ENCODE data around the gene SAMD4B. TPM values are rescaled to one million over a fixed set of nuclear protein-coding genes. Genes with fewer than 3 reads are reported as not detected.

The SAMD4B gene
- total RNA-seq, 3 donors from 2014 or later (not counting 1 experiment from before 2014, with no cell fraction given), result 67.8 to 80.8 (median 78.9) TPM

DNA sequence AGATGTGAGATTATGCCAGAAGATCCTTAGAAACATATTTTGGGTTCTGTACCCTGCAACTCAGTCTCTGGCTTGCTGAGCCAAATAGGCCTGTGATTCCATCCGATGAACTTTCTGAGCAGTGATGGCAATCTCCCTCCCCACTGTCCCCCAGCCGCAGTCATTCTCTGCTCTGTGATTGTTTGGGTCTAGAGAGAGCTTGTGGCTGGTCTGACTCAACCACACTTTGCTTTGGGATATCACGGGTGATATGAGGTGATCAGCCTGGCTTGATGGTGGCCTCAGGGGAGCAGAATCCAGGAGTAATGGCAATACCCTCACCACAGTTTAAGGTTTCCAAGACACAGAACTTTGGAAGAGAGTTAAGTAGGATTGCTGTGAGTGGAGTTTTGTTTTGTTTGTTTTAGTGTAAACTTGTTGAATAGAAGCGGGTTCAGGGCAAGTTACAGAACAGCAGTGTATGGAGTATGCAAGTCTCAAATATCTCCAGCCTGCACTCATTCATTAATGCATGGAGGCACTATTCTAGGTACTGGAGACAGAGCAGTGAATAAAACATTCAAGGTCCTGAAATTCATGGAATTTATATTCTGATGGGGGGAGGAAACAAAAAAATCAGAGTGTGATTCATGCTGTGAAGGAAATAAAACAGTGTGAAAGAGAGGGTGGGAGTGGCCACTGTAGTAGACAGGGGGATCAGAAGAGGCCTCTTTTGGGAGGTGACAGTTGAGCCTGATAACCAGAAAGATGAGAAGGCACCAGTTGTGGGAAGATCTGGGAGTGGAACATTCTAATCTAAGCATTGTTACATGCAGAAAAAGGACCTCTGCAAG lies 5.3 kb downstream of the SAMD4B start:
- ATAC-seq, result no peak
- H3K9me3 Mint-ChIP-seq, result no peaks in the 10 kb centered on the region
- no peaks in the 10 kb centered on the region for H3K27me3 Mint-ChIP-seq (ENCODE audit: low read depth in 2 of 2)
- no peak for DNase-seq
- Histone ChIP-seq H3K27me3 (ENCODE audit: control insufficient read depth, insufficient read depth, low read length) (no peaks in the 10 kb centered on the region), H3K9me3 (ENCODE audit: control insufficient read depth, insufficient read depth, low read length) (no peaks in the 10 kb centered on the region), H3K27ac (ENCODE audit: low read length) (no peak overlapping the region), H3K4me3 (ENCODE audit: low read length) (no peak overlapping the region), H3K4me1 (ENCODE audit: control insufficient read depth, insufficient read depth, low read length) (peaks cover 13% of the 10 kb centered on the region), H3K36me3 (ENCODE audit: control insufficient read depth, insufficient read depth, low read length) (peaks cover 27% of the 10 kb centered on the region)
- WGBS (ENCODE audit: insufficient coverage), result 85% methylated on average over 4 of the region's 4 CpGs
- H3K4me1 Mint-ChIP-seq, result peaks cover 46 to 67% of the 10 kb centered on the region in 2 donors
- peak overlapping the region; percentile 0 to 15 for H3K27ac Mint-ChIP-seq
- TF ChIP-seq, protein P1, sequence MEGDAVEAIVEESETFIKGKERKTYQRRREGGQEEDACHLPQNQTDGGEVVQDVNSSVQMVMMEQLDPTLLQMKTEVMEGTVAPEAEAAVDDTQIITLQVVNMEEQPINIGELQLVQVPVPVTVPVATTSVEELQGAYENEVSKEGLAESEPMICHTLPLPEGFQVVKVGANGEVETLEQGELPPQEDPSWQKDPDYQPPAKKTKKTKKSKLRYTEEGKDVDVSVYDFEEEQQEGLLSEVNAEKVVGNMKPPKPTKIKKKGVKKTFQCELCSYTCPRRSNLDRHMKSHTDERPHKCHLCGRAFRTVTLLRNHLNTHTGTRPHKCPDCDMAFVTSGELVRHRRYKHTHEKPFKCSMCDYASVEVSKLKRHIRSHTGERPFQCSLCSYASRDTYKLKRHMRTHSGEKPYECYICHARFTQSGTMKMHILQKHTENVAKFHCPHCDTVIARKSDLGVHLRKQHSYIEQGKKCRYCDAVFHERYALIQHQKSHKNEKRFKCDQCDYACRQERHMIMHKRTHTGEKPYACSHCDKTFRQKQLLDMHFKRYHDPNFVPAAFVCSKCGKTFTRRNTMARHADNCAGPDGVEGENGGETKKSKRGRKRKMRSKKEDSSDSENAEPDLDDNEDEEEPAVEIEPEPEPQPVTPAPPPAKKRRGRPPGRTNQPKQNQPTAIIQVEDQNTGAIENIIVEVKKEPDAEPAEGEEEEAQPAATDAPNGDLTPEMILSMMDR (IDR thresholded peaks at IDR 0.05), result no peak
- H3K36me3 Mint-ChIP-seq, result no peaks in the 10 kb centered on the region
- H3K4me3 Mint-ChIP-seq, result no peak overlapping the region
- intact Hi-C loops (cut with micrococcal nuclease), result no loop called here

DNA sequence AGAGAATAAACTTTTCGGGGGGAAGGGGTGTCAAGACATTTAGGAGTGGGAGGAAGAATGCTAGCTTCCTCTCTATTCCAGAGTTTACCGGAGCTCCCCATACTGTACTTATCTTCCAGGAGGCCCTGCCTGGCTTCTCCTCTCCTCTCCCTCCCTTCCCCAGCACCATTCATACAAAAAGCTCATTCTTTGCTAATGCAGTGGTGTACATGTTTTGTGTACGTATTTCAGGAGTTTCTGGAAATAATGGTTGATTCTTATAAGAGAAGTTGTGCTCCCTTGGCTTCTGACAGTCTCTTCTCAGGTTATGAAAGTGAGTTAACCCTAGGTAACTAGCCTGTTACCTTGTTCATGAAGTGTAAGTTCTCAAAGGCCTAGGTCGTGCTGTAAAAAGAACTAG lies 7.1 kb downstream of the SAMD4B start:
- no peak overlapping the region for H3K4me3 ChIP-seq (ENCODE audit: low read length)
- no peak for ATAC-seq
- TF ChIP-seq, protein P1 (IDR thresholded peaks at IDR 0.05), result no peak
- H3K27me3 Mint-ChIP-seq (ENCODE audit: low read depth in 2 of 2), result no peaks in the 10 kb centered on the region
- peaks cover 38% of the 10 kb centered on the region for H3K36me3 ChIP-seq (ENCODE audit: control insufficient read depth, insufficient read depth, low read length)
- no peak overlapping the region for H3K4me3 Mint-ChIP-seq
- intact Hi-C loops (cut with micrococcal nuclease), result no loop called here
- peaks cover 3% of the 10 kb centered on the region for H3K4me1 ChIP-seq (ENCODE audit: control insufficient read depth, insufficient read depth, low read length)
- H3K27me3 ChIP-seq (ENCODE audit: control insufficient read depth, insufficient read depth, low read length), result no peaks in the 10 kb centered on the region
- WGBS (ENCODE audit: insufficient coverage), result 100% methylated on average over 4 of the region's 4 CpGs
- no peaks in the 10 kb centered on the region for H3K9me3 Mint-ChIP-seq
- DNase-seq, result no peak
- no peaks in the 10 kb centered on the region for H3K9me3 ChIP-seq (ENCODE audit: control insufficient read depth, insufficient read depth, low read length)
- H3K4me1 Mint-ChIP-seq, result peaks cover 32 to 51% of the 10 kb centered on the region in 2 donors
- no peak overlapping the region for H3K27ac Mint-ChIP-seq
- peaks cover 6% of the 10 kb centered on the region for H3K36me3 Mint-ChIP-seq
- no peak overlapping the region for H3K27ac ChIP-seq (ENCODE audit: low read length)

DNA sequence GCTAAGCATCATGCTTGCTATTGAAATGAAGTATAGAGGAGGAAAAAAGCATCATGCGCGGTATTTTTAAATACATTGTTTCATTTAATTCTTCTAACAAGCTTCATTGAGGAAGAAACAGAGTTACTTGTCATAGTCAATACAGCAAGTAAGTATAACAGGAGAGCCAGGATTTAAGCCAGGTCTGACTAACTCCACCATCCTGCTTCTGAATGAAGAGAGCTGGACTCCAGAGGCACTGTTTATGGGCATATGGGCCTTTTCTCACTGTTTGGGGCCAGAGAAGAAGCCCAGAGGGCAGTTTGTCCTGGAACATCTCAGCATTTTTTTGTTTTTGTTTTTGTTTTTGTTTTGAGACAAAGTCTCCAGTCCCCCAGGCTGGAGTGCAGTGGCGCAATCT lies 7.9 kb downstream of the SAMD4B start:
- intact Hi-C loops (cut with micrococcal nuclease), result no loop called here
- no peak overlapping the region for H3K27ac Mint-ChIP-seq
- DNase-seq (no peak), ATAC-seq (no peak)
- H3K9me3 ChIP-seq (ENCODE audit: control insufficient read depth, insufficient read depth, low read length), result no peaks in the 10 kb centered on the region
- H3K27me3 ChIP-seq (ENCODE audit: control insufficient read depth, insufficient read depth, low read length), result no peaks in the 10 kb centered on the region
- peaks cover 44% of the 10 kb centered on the region for H3K36me3 ChIP-seq (ENCODE audit: control insufficient read depth, insufficient read depth, low read length)
- no peak overlapping the region for H3K27ac ChIP-seq (ENCODE audit: low read length)
- H3K9me3 Mint-ChIP-seq, result no peaks in the 10 kb centered on the region
- no peak overlapping the region for H3K4me3 ChIP-seq (ENCODE audit: low read length)
- H3K4me3 Mint-ChIP-seq, result no peak overlapping the region
- WGBS (ENCODE audit: insufficient coverage), result no CpG with 5 or more reads among the region's 3 CpGs
- TF ChIP-seq, protein P1 (IDR thresholded peaks at IDR 0.05), result no peak
- peaks cover 24 to 42% of the 10 kb centered on the region in 2 donors for H3K4me1 Mint-ChIP-seq
- H3K36me3 Mint-ChIP-seq, result peaks cover 9% of the 10 kb centered on the region
- H3K27me3 Mint-ChIP-seq (ENCODE audit: low read depth in 2 of 2), result no peaks in the 10 kb centered on the region
- peaks cover 3% of the 10 kb centered on the region for H3K4me1 ChIP-seq (ENCODE audit: control insufficient read depth, insufficient read depth, low read length)
